ENCODE data around the gene WBP2.

The WBP2 gene

GRCh38 chr17:75900691-75901533, 45.8 kb upstream of the WBP2 start:
- Histone ChIP-seq H3K9me2 (replicated peaks; ENCODE audit: insufficient read depth, low read length) (no peaks in the 10 kb centered on the region), H4K20me1 (ENCODE audit: insufficient read depth, low read length) (no peaks in the 10 kb centered on the region), H3K4me3 (ENCODE audit: low read length) (no peak overlapping the region), H3K36me3 (replicated peaks; ENCODE audit: insufficient read depth, low read length) (no peaks in the 10 kb centered on the region), H2AFZ (ENCODE audit: low read length) (no peak overlapping the region), H3K27me3 (replicated peaks; ENCODE audit: insufficient read depth, low read length) (no peaks in the 10 kb centered on the region), H3F3A (ENCODE audit: insufficient read depth, low read length) (peaks cover 12% of the 10 kb centered on the region), H3K4me1 (ENCODE audit: low read length) (no peaks in the 10 kb centered on the region), H3K4me2 (ENCODE audit: low read depth, low read length) (no peak overlapping the region), H3K9me3 (replicated peaks; ENCODE audit: insufficient read depth, low read length) (no peaks in the 10 kb centered on the region), H3K79me2 (ENCODE audit: low read length) (peaks cover 35% of the 10 kb centered on the region), H3K9ac (ENCODE audit: low read length) (no peak overlapping the region), H3K27ac (ENCODE audit: low read length) (no peak overlapping the region)
- DNase-seq, result no peak
- no peak for TF ChIP-seq EZH2 (optimal IDR thresholded peaks at IDR 0.05; ENCODE audit: low read depth, low read length)
- no peak for TF ChIP-seq EZH2phosphoT487 (IDR thresholded peaks at IDR 0.05; ENCODE audit: low read length)
- TF ChIP-seq CTCF (IDR thresholded peaks at IDR 0.05; ENCODE audit: low read length), result no peak

- no peaks in the 10 kb centered on the region for H3K27me3 ChIP-seq (replicated peaks; ENCODE audit: insufficient read depth, low read length)
- no peaks in the 10 kb centered on the region for H3K9me3 ChIP-seq (replicated peaks; ENCODE audit: insufficient read depth, low read length)
- H3K27ac ChIP-seq (ENCODE audit: low read length), result no peak overlapping the region
- H3K4me2 ChIP-seq (ENCODE audit: low read depth, low read length), result no peak overlapping the region
- H4K20me1 ChIP-seq (ENCODE audit: insufficient read depth, low read length), result no peaks in the 10 kb centered on the region
- no peak overlapping the region for H3K9ac ChIP-seq (ENCODE audit: low read length)
- H3K79me2 ChIP-seq (ENCODE audit: low read length), result peaks cover 45% of the 10 kb centered on the region
- no peaks in the 10 kb centered on the region for H3K36me3 ChIP-seq (replicated peaks; ENCODE audit: insufficient read depth, low read length)
- TF ChIP-seq EZH2 (optimal IDR thresholded peaks at IDR 0.05; ENCODE audit: low read depth, low read length) (no peak), CTCF (IDR thresholded peaks at IDR 0.05; ENCODE audit: low read length) (no peak), EZH2phosphoT487 (IDR thresholded peaks at IDR 0.05; ENCODE audit: low read length) (no peak)
- peaks cover 12% of the 10 kb centered on the region for H3F3A ChIP-seq (ENCODE audit: insufficient read depth, low read length)
- H3K4me3 ChIP-seq (ENCODE audit: low read length), result no peak overlapping the region
- no peak overlapping the region for H2AFZ ChIP-seq (ENCODE audit: low read length)
- H3K9me2 ChIP-seq (replicated peaks; ENCODE audit: insufficient read depth, low read length), result no peaks in the 10 kb centered on the region
- no peak for DNase-seq
- H3K4me1 ChIP-seq (ENCODE audit: low read length), result peaks cover 6% of the 10 kb centered on the region
Observed at GRCh38 chr17:75899767-75900468, 44.8 kb upstream of the WBP2 start.

GRCh38 chr17:75899353-75899752, 44.2 kb upstream of the WBP2 start:
- no peaks in the 10 kb centered on the region for H3K27me3 ChIP-seq (replicated peaks; ENCODE audit: insufficient read depth, low read length)
- H3K9ac ChIP-seq (ENCODE audit: low read length), result no peak overlapping the region
- H3K4me3 ChIP-seq (ENCODE audit: low read length), result no peak overlapping the region
- H3K9me3 ChIP-seq (replicated peaks; ENCODE audit: insufficient read depth, low read length), result no peaks in the 10 kb centered on the region
- H3K79me2 ChIP-seq (ENCODE audit: low read length), result peaks cover 47% of the 10 kb centered on the region
- no peaks in the 10 kb centered on the region for H4K20me1 ChIP-seq (ENCODE audit: insufficient read depth, low read length)
- H3K4me1 ChIP-seq (ENCODE audit: low read length), result peaks cover 6% of the 10 kb centered on the region
- no peak overlapping the region for H2AFZ ChIP-seq (ENCODE audit: low read length)
- no peaks in the 10 kb centered on the region for H3K9me2 ChIP-seq (replicated peaks; ENCODE audit: insufficient read depth, low read length)
- H3K4me2 ChIP-seq (ENCODE audit: low read depth, low read length), result no peak overlapping the region
- DNase-seq, result no peak
- no peak for TF ChIP-seq EZH2 (optimal IDR thresholded peaks at IDR 0.05; ENCODE audit: low read depth, low read length)
- no peak for TF ChIP-seq EZH2phosphoT487 (IDR thresholded peaks at IDR 0.05; ENCODE audit: low read length)
- TF ChIP-seq CTCF (IDR thresholded peaks at IDR 0.05; ENCODE audit: low read length), result no peak
- H3F3A ChIP-seq (ENCODE audit: insufficient read depth, low read length), result peaks cover 12% of the 10 kb centered on the region
- no peak overlapping the region for H3K27ac ChIP-seq (ENCODE audit: low read length)
- H3K36me3 ChIP-seq (replicated peaks; ENCODE audit: insufficient read depth, low read length), result no peaks in the 10 kb centered on the region

Measured in MM.1S (cell line).